NCI-H1417 treated with DMSO at 0.1 percent for 48 hours (cell line): Measurements from ENCODE around the gene TSPO2.

Source experiments
- DNase-seq: peaks from one replicate; lab custom pipeline; 2025; lab: John Stamatoyannopoulos, UW

TSPO2 gene

DNA sequence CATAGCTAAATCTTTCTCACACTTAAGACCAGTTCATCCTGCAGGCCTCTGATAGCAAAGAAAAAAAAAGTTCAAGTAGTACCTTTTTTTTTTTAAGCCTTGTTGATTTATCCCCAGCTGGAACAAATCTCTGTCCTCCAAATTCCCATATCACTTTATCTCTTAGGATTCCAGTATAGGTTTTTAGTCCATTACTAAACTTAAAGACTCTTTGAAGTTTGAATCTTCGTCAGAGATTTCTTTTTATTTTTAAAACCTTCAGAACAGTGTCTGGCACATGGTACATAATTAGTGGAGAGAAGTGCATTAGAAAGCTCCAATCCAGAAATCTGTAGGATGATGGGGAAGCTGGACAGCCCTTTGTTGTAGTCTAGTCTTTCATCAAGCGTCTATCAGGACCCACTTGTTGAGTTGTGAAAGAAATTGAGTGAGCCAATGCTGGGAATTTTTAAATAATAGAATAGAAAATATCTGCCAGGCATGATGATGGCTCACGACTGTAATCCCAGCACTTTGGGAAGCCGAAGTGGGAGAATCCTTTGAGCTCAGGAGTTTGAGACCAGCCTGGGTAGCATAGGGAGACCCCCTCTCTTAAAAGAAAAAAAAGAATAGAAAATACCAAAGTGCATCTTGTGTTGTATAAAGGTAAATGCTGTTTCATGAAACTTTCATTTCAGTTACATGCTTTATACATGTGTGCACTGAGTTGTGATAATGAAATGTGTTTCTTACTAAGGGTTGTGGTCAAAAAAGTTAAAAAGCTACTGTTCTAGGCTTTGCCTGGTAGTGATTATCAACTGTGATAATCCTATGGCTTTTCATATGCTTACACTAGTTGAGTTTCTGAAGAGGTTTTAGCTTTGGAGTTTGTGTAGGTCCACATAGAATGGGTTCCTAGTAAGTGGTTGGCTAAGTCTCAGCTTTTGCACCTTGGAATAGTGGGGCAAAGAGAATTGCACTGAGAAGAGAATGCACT lies 33.7 kb downstream of the TSPO2 start:
- no peak for DNase-seq

GRCh38 chr6:41077536-41077935 lies 35.3 kb downstream of the TSPO2 start:
- DNase-seq: no peak

DNA sequence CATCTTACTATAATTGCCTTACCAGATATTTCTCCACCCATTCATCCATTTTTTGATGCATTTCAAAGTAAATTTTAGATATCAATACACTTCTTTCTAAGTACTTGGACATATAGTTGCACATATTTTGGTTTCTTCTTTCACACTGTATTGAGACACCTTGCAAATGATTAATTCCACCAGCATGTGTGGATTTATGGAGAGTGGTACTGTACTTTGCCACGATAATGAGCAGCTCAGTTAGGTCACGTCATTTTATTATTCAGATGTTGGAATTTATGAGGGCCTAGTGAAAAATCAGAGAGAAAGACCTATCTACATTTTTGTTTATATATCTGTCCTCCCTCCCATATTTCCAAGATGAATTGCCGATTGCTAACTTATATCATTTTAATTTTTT lies 35.8 kb downstream of the TSPO2 start:
- no peak for DNase-seq

DNA sequence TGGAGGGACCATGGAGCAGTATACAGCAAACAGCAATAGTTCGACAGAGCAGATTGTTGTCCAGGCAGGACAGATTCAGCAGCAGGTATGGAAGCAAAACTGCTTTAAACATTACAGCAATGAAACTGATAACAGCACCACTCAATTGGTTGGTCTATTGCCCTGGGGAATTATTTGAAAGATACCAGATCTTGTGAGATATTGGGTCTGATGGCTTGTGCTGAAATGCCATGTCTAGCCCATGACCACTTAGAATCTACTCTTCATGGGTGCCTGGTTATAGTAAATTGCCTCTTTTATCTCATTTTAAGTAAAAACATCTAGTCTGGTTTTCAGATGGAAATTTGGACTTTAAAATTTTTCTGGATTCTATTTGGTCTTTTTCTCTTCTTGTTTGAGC lies 36.8 kb downstream of the TSPO2 start:
- DNase-seq: no peak

DNA sequence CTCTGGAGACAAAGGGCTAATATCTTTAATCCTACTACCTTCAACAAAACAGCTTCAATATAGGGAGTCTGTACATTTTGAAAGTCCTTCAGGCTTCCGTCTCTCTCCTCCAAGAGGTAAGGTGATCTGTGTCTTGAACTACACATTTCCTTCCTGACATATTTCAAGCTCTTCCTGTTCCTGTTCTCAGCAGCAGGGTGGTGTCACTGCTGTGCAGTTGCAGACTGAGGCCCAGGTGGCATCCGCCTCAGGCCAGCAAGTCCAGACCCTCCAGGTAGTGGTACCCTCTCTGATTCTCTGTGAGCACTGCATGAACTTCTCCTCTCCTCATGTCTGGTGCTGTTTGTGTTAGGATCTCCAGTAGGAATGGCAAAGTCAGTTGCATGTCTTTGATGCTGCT lies 38.4 kb downstream of the TSPO2 start:
- DNase-seq: no peak

DNA sequence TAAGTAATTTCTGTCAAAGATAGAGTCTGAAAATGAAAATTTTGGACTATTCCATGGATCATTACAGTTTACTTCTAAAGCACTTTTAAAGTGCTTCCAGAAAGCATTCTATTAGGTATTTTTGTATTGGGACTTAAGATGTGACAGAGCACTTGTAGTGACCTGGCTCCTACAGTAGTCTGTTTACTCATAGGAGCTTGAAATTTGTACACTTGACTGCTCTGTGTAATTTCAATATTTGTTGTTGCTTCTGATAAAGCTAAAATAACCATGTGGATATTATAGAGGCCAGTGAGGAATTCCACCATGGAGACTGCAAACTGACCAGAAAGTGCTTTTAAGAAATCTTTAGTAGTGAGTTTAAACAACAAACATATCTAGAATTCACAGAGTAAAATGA lies 40.8 kb downstream of the TSPO2 start:
- no peak for DNase-seq

- no peak for DNase-seq
Measured at GRCh38 chr6:41085182-41085581, 42.9 kb downstream of the TSPO2 start.

- no peak for DNase-seq
Measured at GRCh38 chr6:41088451-41088850, 46.2 kb downstream of the TSPO2 start.

DNA sequence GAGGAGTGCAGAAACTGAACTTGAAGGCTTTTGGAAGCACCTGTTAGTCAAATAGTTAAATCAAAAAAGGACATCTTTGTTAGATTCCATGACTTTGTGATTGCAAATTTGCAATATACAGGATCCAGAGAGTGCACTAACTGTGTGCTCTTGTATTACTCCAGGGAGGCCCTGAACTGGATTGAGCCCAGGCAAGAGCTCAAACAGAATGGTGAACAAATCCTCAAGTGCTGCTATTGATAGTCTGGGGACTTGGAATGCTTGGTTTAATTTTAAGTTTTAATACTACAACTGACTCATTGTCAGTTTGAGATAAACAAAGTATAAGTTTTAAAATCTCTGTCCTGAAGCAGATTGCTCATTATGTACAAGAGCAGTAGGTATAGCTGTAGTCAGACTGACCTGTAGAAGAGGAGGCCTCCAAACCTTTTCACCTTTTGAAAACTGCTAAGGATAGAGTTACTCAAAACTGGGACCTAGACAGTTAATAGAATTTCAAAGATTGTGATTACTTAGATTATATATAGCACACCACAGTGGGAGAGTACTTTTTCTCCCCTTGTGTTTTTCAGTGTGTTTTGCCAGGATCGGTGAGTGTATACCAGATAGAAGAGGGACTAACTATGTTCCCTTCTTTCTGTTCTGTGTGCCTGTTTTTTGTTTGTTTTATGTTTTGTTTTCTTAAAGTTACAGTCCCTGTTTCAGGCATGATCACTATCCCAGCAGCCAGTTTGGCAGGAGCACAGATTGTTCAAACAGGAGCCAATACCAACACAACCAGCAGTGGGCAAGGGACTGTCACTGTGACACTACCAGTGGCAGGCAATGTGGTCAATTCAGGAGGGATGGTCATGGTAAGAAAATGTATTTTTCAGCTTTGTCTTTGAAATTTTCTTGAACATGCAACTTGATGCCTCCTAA lies 48.8 kb downstream of the TSPO2 start:
- no peak for DNase-seq

- no peak for DNase-seq
Measured at GRCh38 chr6:41092421-41093140, 50.3 kb downstream of the TSPO2 start.

GRCh38 chr6:41093729-41094128 lies 51.5 kb downstream of the TSPO2 start:
- no peak for DNase-seq
